ENCODE data around the gene RHOD. TPM values are rescaled to one million over a fixed set of nuclear protein-coding genes. Genes with fewer than 3 reads are reported as not detected.

RHOD gene
- total and polyA plus RNA-seq, 4 experiments from 2014 or later = 0.58 to 0.79 TPM; not detected in 2

GRCh38 chr11:67025750-67026149 is 30.9 kb upstream of the RHOD start:
- Histone ChIP-seq H3K36me3 (ENCODE audit: insufficient read depth, low read length) (no peaks in the 10 kb centered on the region), H3K27me3 (ENCODE audit: insufficient read depth, low read length) (peaks cover 27% of the 10 kb centered on the region), H3K27ac (ENCODE audit: low read depth, low read length) (no peak overlapping the region), H3K4me1 (ENCODE audit: insufficient read depth, low read length) (peaks cover 32% of the 10 kb centered on the region), H3K9me3 (ENCODE audit: control insufficient read depth in 1 of 2, low read length in 2 of 2) (no peaks in the 10 kb centered on the region), H3K4me3 (ENCODE audit: low read length in 2 of 2) (no peak overlapping the region)
- no peaks in the 10 kb centered on the region for H3K9me3 Mint-ChIP-seq
- peaks cover 19 to 35% of the 10 kb centered on the region in 2 donors for H3K27me3 Mint-ChIP-seq
- H3K27ac Mint-ChIP-seq = no peak overlapping the region
- CTCF ChIA-PET (ENCODE audit: partially characterized antibody) = interaction anchor here (0.7 to 1.8 kb wide), 4 partner anchors 21 to 46 kb away, joined by 3 to 5 read pairs (median 3); no protein-coding TSS in a partner anchor
- H3K4me3 Mint-ChIP-seq = no peak overlapping the region
- intact Hi-C loops (cut with micrococcal nuclease) = no loop called here
- H3K36me3 Mint-ChIP-seq = no peaks in the 10 kb centered on the region
- POLR2A ChIA-PET (ENCODE audit: partially characterized antibody) = no interaction called here
- H3K4me1 Mint-ChIP-seq = peaks cover 17 to 36% (median 25%) of the 10 kb centered on the region in 4 donors
- DNase-seq = no peak

GRCh38 chr11:67026941-67027340 is 29.7 kb upstream of the RHOD start:
- no peak overlapping the region for H3K27ac ChIP-seq (ENCODE audit: low read depth, low read length)
- ChIA-PET CTCF (ENCODE audit: partially characterized antibody) (interaction anchor here (0.7 kb wide), 1 partner anchor 12 kb away, joined by 3 read pairs; no protein-coding TSS in a partner anchor), POLR2A (ENCODE audit: partially characterized antibody) (no interaction called here)
- Mint-ChIP-seq H3K36me3 (no peaks in the 10 kb centered on the region), H3K27me3 (peaks cover 18 to 29% of the 10 kb centered on the region in 2 donors), H3K9me3 (no peaks in the 10 kb centered on the region), H3K4me3 (no peak overlapping the region), H3K4me1 (peaks cover 15 to 35% (median 25%) of the 10 kb centered on the region in 4 donors), H3K27ac (no peak overlapping the region)
- H3K36me3 ChIP-seq (ENCODE audit: insufficient read depth, low read length) = no peaks in the 10 kb centered on the region
- no peak for DNase-seq
- H3K4me1 ChIP-seq (ENCODE audit: insufficient read depth, low read length) = peaks cover 32% of the 10 kb centered on the region
- peaks cover 31% of the 10 kb centered on the region for H3K27me3 ChIP-seq (ENCODE audit: insufficient read depth, low read length)
- no peak overlapping the region for H3K4me3 ChIP-seq (ENCODE audit: low read length in 2 of 2)
- no peaks in the 10 kb centered on the region for H3K9me3 ChIP-seq (ENCODE audit: control insufficient read depth in 1 of 2, low read length in 2 of 2)
- intact Hi-C loops (cut with micrococcal nuclease) = no loop called here

DNA sequence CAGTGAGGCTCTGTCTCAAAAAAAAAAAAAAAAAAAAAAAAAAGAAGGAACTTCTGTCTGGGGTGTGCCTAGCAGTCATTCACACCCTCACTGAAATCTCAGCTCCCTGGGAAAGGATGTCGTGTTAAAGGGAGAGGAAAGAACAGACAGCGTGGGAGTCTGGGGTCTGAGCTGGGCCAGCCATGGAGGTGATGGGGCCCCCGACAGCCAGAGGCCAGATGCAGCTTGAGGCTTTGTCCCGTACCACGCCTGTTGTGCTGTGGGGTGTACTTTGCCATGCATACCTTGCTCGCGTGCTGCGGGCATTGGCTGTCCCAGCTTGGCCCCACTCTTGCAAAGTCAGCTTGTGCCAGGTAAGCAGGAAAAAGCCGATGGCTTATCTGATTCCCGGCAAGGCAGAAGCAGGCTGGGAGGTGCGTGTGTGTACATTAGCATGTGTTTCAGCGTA is 29.1 kb upstream of the RHOD start:
- Histone ChIP-seq H3K4me1 (ENCODE audit: insufficient read depth, low read length) (peaks cover 28% of the 10 kb centered on the region), H3K9me3 (ENCODE audit: control insufficient read depth in 1 of 2, low read length in 2 of 2) (no peaks in the 10 kb centered on the region), H3K27ac (ENCODE audit: low read depth, low read length) (no peak overlapping the region), H3K36me3 (ENCODE audit: insufficient read depth, low read length) (no peaks in the 10 kb centered on the region), H3K27me3 (ENCODE audit: insufficient read depth, low read length) (peaks cover 26% of the 10 kb centered on the region), H3K4me3 (ENCODE audit: low read length in 2 of 2) (no peak overlapping the region)
- Mint-ChIP-seq H3K27ac (peak overlapping the region in 1 of 7 donors; percentile 13), H3K9me3 (no peaks in the 10 kb centered on the region), H3K27me3 (peaks cover 17 to 26% of the 10 kb centered on the region in 2 donors), H3K4me1 (peaks cover 15 to 29% (median 21%) of the 10 kb centered on the region in 4 donors), H3K36me3 (no peaks in the 10 kb centered on the region), H3K4me3 (no peak overlapping the region)
- ChIA-PET CTCF (ENCODE audit: partially characterized antibody) (interaction anchor here (0.7 kb wide), 1 partner anchor 13 kb away, joined by 3 read pairs; no protein-coding TSS in a partner anchor), POLR2A (ENCODE audit: partially characterized antibody) (no interaction called here)
- DNase-seq = no peak
- intact Hi-C loops (cut with micrococcal nuclease) = no loop called here

- DNase-seq = no peak
- peaks cover 13 to 24% (median 19%) of the 10 kb centered on the region in 4 donors for H3K4me1 Mint-ChIP-seq
- H3K9me3 Mint-ChIP-seq = no peaks in the 10 kb centered on the region
- Histone ChIP-seq H3K27ac (ENCODE audit: low read depth, low read length) (no peak overlapping the region), H3K4me1 (ENCODE audit: insufficient read depth, low read length) (peaks cover 23% of the 10 kb centered on the region), H3K27me3 (ENCODE audit: insufficient read depth, low read length) (peaks cover 22% of the 10 kb centered on the region), H3K9me3 (ENCODE audit: control insufficient read depth in 1 of 2, low read length in 2 of 2) (no peaks in the 10 kb centered on the region), H3K36me3 (ENCODE audit: insufficient read depth, low read length) (no peaks in the 10 kb centered on the region), H3K4me3 (ENCODE audit: low read length in 2 of 2) (no peak overlapping the region)
- H3K27me3 Mint-ChIP-seq = peaks cover 16 to 25% of the 10 kb centered on the region in 2 donors
- CTCF ChIA-PET (ENCODE audit: partially characterized antibody) = no interaction called here
- H3K36me3 Mint-ChIP-seq = no peaks in the 10 kb centered on the region
- H3K4me3 Mint-ChIP-seq = no peak overlapping the region
- POLR2A ChIA-PET (ENCODE audit: partially characterized antibody) = no interaction called here
- intact Hi-C loops (cut with micrococcal nuclease) = no loop called here
- peak overlapping the region in 1 of 7 donors; percentile 13 for H3K27ac Mint-ChIP-seq
Measured at GRCh38 chr11:67027943-67028542, 28.6 kb upstream of the RHOD start.

GRCh38 chr11:67029146-67029545 is 27.5 kb upstream of the RHOD start:
- POLR2A ChIA-PET (ENCODE audit: partially characterized antibody) = no interaction called here
- CTCF ChIA-PET (ENCODE audit: partially characterized antibody) = no interaction called here
- Histone ChIP-seq H3K4me1 (ENCODE audit: insufficient read depth, low read length) (peaks cover 14% of the 10 kb centered on the region), H3K27ac (ENCODE audit: low read depth, low read length) (no peak overlapping the region), H3K9me3 (ENCODE audit: control insufficient read depth in 1 of 2, low read length in 2 of 2) (no peaks in the 10 kb centered on the region), H3K4me3 (ENCODE audit: low read length in 2 of 2) (no peak overlapping the region), H3K27me3 (ENCODE audit: insufficient read depth, low read length) (peaks cover 15% of the 10 kb centered on the region), H3K36me3 (ENCODE audit: insufficient read depth, low read length) (no peaks in the 10 kb centered on the region)
- no peaks in the 10 kb centered on the region for H3K36me3 Mint-ChIP-seq
- H3K9me3 Mint-ChIP-seq = no peaks in the 10 kb centered on the region
- no peak overlapping the region for H3K4me3 Mint-ChIP-seq
- peaks cover 16 to 27% of the 10 kb centered on the region in 2 donors for H3K27me3 Mint-ChIP-seq
- H3K4me1 Mint-ChIP-seq = peaks cover 11 to 17% (median 13%) of the 10 kb centered on the region in 4 donors
- no peak for DNase-seq
- no peak overlapping the region for H3K27ac Mint-ChIP-seq
- intact Hi-C loops (cut with micrococcal nuclease) = no loop called here

DNA sequence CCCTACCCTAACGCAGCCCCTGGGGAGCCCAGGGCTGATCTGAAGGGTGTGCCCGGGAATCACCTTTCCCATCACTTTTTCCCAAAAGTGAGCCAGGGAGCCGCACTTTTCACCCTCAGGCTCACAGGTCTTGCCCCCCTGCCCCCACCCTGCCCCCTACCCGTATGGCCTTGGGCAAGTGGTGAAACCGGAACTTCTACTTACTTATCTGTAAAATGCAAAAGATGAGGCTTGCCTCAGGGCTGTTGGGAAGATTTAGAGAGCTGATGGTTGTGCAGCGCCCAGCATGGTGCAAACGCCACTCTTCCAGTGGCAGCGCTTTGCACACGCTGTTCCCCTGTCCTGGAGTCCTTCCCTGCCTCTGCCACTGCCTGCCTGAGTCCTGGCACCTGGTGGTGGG is 25.7 kb upstream of the RHOD start:
- Mint-ChIP-seq H3K27ac (no peak overlapping the region), H3K4me1 (no peaks in the 10 kb centered on the region), H3K4me3 (no peak overlapping the region), H3K9me3 (no peaks in the 10 kb centered on the region), H3K27me3 (peaks cover 11 to 13% of the 10 kb centered on the region in 2 donors), H3K36me3 (no peaks in the 10 kb centered on the region)
- H3K4me1 ChIP-seq (ENCODE audit: insufficient read depth, low read length) = no peaks in the 10 kb centered on the region
- H3K9me3 ChIP-seq (ENCODE audit: control insufficient read depth in 1 of 2, low read length in 2 of 2) = no peaks in the 10 kb centered on the region
- intact Hi-C loops (cut with micrococcal nuclease) = no loop called here
- POLR2A ChIA-PET (ENCODE audit: partially characterized antibody) = no interaction called here
- H3K27me3 ChIP-seq (ENCODE audit: insufficient read depth, low read length) = peaks cover 4% of the 10 kb centered on the region
- CTCF ChIA-PET (ENCODE audit: partially characterized antibody) = no interaction called here
- no peak overlapping the region for H3K27ac ChIP-seq (ENCODE audit: low read depth, low read length)
- DNase-seq = no peak
- no peaks in the 10 kb centered on the region for H3K36me3 ChIP-seq (ENCODE audit: insufficient read depth, low read length)
- H3K4me3 ChIP-seq (ENCODE audit: low read length in 2 of 2) = no peak overlapping the region

DNA sequence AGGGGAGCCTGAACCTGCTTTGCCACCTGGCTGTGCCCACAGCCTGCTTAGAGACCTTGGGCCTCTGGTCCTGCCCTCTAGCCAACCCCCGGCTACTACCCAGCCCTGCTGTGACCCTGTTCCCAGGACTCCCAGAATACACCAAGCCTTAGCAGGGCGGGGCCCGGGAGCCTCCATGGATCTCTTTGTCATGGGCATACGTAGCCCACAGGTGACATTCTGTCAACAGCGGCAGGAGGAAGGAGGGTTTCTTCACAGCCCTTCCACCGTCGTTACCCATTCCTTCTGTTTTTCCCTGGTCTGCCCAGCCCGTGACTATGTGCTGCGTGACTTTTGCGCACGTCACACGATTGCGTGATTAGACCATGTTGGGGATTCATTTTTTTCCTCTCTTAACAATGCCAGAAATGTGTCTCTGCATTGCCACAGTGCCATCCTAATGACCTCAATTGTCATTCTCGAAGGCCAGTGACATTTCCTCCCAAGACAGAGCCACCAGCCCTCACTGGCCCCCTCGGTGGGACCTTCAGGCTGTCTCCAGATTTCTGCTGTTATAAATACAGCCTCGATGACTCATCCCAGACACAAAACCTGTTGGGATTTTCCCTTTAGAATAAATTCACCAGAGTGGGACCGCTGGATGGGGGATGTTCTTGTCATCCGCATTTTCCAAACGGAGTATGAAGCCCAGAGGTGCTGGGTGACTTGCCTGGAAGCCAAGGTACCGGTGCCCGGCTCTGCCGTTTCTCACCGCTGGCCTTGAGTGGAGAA is 24.7 kb upstream of the RHOD start:
- no peak overlapping the region for H3K27ac ChIP-seq (ENCODE audit: low read depth, low read length)
- Mint-ChIP-seq H3K27ac (peak overlapping the region in 1 of 7 donors; percentile 18), H3K9me3 (no peaks in the 10 kb centered on the region), H3K36me3 (no peaks in the 10 kb centered on the region), H3K27me3 (peaks cover 11 to 13% of the 10 kb centered on the region in 2 donors), H3K4me1 (no peaks in the 10 kb centered on the region), H3K4me3 (no peak overlapping the region)
- no peak for DNase-seq
- ChIA-PET CTCF (ENCODE audit: partially characterized antibody) (no interaction called here), POLR2A (ENCODE audit: partially characterized antibody) (no interaction called here)
- no peaks in the 10 kb centered on the region for H3K36me3 ChIP-seq (ENCODE audit: insufficient read depth, low read length)
- intact Hi-C loops (cut with micrococcal nuclease) = no loop called here
- no peaks in the 10 kb centered on the region for H3K9me3 ChIP-seq (ENCODE audit: control insufficient read depth in 1 of 2, low read length in 2 of 2)
- H3K4me1 ChIP-seq (ENCODE audit: insufficient read depth, low read length) = no peaks in the 10 kb centered on the region
- H3K27me3 ChIP-seq (ENCODE audit: insufficient read depth, low read length) = peaks cover 4% of the 10 kb centered on the region
- no peak overlapping the region for H3K4me3 ChIP-seq (ENCODE audit: low read length in 2 of 2)

Measured in CD4-positive, alpha-beta memory T cell (primary cell).